Measurements from ENCODE around the gene TMEFF1. TPM values are rescaled to one million over a fixed set of nuclear protein-coding genes. Genes with fewer than 3 reads are reported as not detected.

TMEFF1 gene
- total and polyA plus RNA-seq, 10 of the 15 experiments (the other 5 are each of a cell fraction or from before 2014, with no cell fraction given): 0.03 to 0.55 (median 0.11) TPM; not detected in 3

GRCh38 chr9:100577776-100578448 lies 105.0 kb downstream of the TMEFF1 start, which contains the start of gene CAVIN4 (continued):
- no peak for TF ChIP-seq CEBPB (IDR thresholded peaks at IDR 0.05; ENCODE audit: borderline replicate concordance in 1 of 2, low read depth in 2 of 2, low read length in 2 of 2)

- DNase-seq (ENCODE audit: low read depth, low spot score) (no peak), FAIRE-seq (no peak), ATAC-seq (no peak)
- Histone ChIP-seq H3K4me3 (no peak overlapping the region), H3K9ac (ENCODE audit: control insufficient read depth, insufficient read depth, low read length) (no peak overlapping the region), H2AFZ (ENCODE audit: control insufficient read depth, low read depth, low read length) (no peak overlapping the region), H3K4me2 (ENCODE audit: control insufficient read depth, insufficient read depth) (no peak overlapping the region), H3K27ac (ENCODE audit: control insufficient read depth, insufficient read depth) (no peak overlapping the region), H3K79me2 (ENCODE audit: control insufficient read depth, insufficient read depth, low read length) (no peaks in the 10 kb centered on the region), H4K20me1 (ENCODE audit: control insufficient read depth, insufficient read depth) (no peaks in the 10 kb centered on the region), H3K4me1 (ENCODE audit: control insufficient read depth, insufficient read depth, low read length) (no peaks in the 10 kb centered on the region), H3K36me3 (ENCODE audit: control insufficient read depth in 2 of 2, insufficient read depth in 2 of 2, low read length in 1 of 2) (no peaks in the 10 kb centered on the region), H3K27me3 (replicated peaks in 1 of 2; ENCODE audit: control insufficient read depth in 2 of 2, insufficient read depth in 2 of 2, low read length in 1 of 2) (no peaks in the 10 kb centered on the region; a peak in 1 of 4 replicates), H3K9me3 (replicated peaks; ENCODE audit: control insufficient read depth, insufficient read depth, low read length) (no peaks in the 10 kb centered on the region)
- POLR2A ChIA-PET: no interaction called here
- CTCF ChIA-PET: interaction anchor here (0.7 to 1.4 kb wide), 2 partner anchors 17 to 775 kb away, joined by 3 to 4 read pairs; no protein-coding TSS in a partner anchor
- SMC1A ChIA-PET (ENCODE audit: uncharacterized antibody, unreplicated experiment): interaction anchor here (0.9 kb wide), 1 partner anchor 22 kb away, joined by 3 read pairs; no protein-coding TSS in a partner anchor
- 93% methylated on average over 1 of the region's 1 CpG for WGBS (ENCODE audit: insufficient coverage, insufficient replicate concordance, low lambda C conversion rate, missing lambda C conversion rate)
- in situ Hi-C loops (cut with MboI): loop anchor here (25.0 kb wide), 1 partner anchor 566 kb away; no protein-coding TSS in a partner anchor
- no peak for TF ChIP-seq STAT3 (IDR thresholded peaks at IDR 0.05; ENCODE audit: low read depth, low read length)
- BruUV-seq (replicated peaks): no TSS peak
- intact Hi-C loops (cut with micrococcal nuclease; ENCODE audit: unreplicated experiment): no loop called here
- RAD21 ChIA-PET (ENCODE audit: unreplicated experiment): no interaction called here
These were observed 105.7 kb downstream of the TMEFF1 start for GRCh38 chr9:100578610-100579009.

GRCh38 chr9:100579665-100580064 lies 106.7 kb downstream of the TMEFF1 start:
- no peak for DNase-seq (ENCODE audit: low read depth, low spot score)
- no peak overlapping the region for H3K4me3 ChIP-seq
- TF ChIP-seq NFIC (IDR thresholded peaks at IDR 0.05; ENCODE audit: low read depth, low read length): no peak
- no peak for TF ChIP-seq CHD1 (IDR thresholded peaks at IDR 0.05; ENCODE audit: low read depth, low read length)
- no peak for TF ChIP-seq PAX5 (IDR thresholded peaks at IDR 0.05; ENCODE audit: borderline replicate concordance, low read depth, low read length)
- TF ChIP-seq CBFB (IDR thresholded peaks at IDR 0.05; ENCODE audit: low read depth): no peak
- no peak for TF ChIP-seq TAF1 (IDR thresholded peaks at IDR 0.05; ENCODE audit: borderline replicate concordance, low read depth, low read length)
- TF ChIP-seq RBBP5 (conservative IDR thresholded peaks at IDR 0.05): no peak
- TF ChIP-seq E2F8 (IDR thresholded peaks at IDR 0.05; ENCODE audit: low read depth, partially characterized antibody): no peak
- no peak for TF ChIP-seq GABPA (IDR thresholded peaks at IDR 0.05; ENCODE audit: low read depth)
- no peak for TF ChIP-seq STAT3 (IDR thresholded peaks at IDR 0.05; ENCODE audit: low read depth, low read length)
- TF ChIP-seq CEBPB (IDR thresholded peaks at IDR 0.05; ENCODE audit: borderline replicate concordance in 1 of 2, low read depth in 2 of 2, low read length in 2 of 2): no peak

More at GRCh38 chr9:100579665-100580064, 106.7 kb downstream of the TMEFF1 start:
- no peaks in the 10 kb centered on the region; a peak in 1 of 4 replicates for H3K27me3 ChIP-seq (replicated peaks in 1 of 2; ENCODE audit: control insufficient read depth in 2 of 2, insufficient read depth in 2 of 2, low read length in 1 of 2)
- no peaks in the 10 kb centered on the region for H3K9me3 ChIP-seq (replicated peaks; ENCODE audit: control insufficient read depth, insufficient read depth, low read length)
- H3K79me2 ChIP-seq (ENCODE audit: control insufficient read depth, insufficient read depth, low read length): no peaks in the 10 kb centered on the region
- no peak overlapping the region for H3K27ac ChIP-seq (ENCODE audit: control insufficient read depth, insufficient read depth)
- no TSS peak for BruUV-seq (replicated peaks)
- H3K4me1 ChIP-seq (ENCODE audit: control insufficient read depth, insufficient read depth, low read length): no peaks in the 10 kb centered on the region
- no peak overlapping the region for H2AFZ ChIP-seq (ENCODE audit: control insufficient read depth, low read depth, low read length)
- H4K20me1 ChIP-seq (ENCODE audit: control insufficient read depth, insufficient read depth): no peaks in the 10 kb centered on the region
- ChIA-PET RAD21 (ENCODE audit: unreplicated experiment) (no interaction called here), CTCF (no interaction called here), SMC1A (ENCODE audit: uncharacterized antibody, unreplicated experiment) (no interaction called here), POLR2A (no interaction called here)
- H3K9ac ChIP-seq (ENCODE audit: control insufficient read depth, insufficient read depth, low read length): no peak overlapping the region
- intact Hi-C loops (cut with micrococcal nuclease; ENCODE audit: unreplicated experiment): no loop called here
- no peaks in the 10 kb centered on the region for H3K36me3 ChIP-seq (ENCODE audit: control insufficient read depth in 2 of 2, insufficient read depth in 2 of 2, low read length in 1 of 2)
- ATAC-seq (no peak), FAIRE-seq (no peak)
- no peak overlapping the region for H3K4me2 ChIP-seq (ENCODE audit: control insufficient read depth, insufficient read depth)
- in situ Hi-C loops (cut with MboI): loop anchor here (25.0 kb wide), 1 partner anchor 567 kb away; no protein-coding TSS in a partner anchor
- WGBS (ENCODE audit: insufficient coverage, insufficient replicate concordance, low lambda C conversion rate, missing lambda C conversion rate): 30% methylated on average over 2 of the region's 2 CpGs

Data from GM12878 (cell line).